T-helper 1 cell (primary cell): ENCODE results near the gene SLC13A3.
"Not testable (repeated sequence)": the region's sequence is repeated elsewhere in the genome, so short reads cannot be mapped to it uniquely, and the experiment has no call there.

ENCODE experiments used
- DNase-seq, 5 donors: peaks; one replicate each; pipeline ENCODE4 v3.0.0-alpha.2; 2012 to 2020

Gene SLC13A3

GRCh38 chr20:46680684-46681031 is 29.4 kb upstream of the SLC13A3 start:
- DNase-seq: no peak

DNA sequence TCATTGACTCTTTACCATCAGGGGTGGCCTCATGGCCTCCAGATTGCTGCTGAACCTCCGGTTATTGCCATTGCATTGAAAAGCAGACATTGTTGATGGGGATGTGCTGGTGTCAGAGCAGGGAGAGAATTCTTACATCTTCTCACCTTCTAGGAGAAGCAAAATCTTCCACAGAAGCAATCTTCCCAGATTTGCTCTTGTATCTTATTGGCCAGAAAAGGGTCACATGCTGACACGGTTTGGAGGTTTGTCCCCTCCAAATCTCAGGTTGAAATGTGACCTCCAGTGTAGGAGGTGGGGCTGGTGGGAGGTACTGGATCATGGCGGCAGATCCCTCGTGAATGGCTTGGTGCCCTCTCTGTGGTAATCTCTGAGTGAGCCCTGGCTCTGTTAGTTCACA is 27.3 kb upstream of the SLC13A3 start:
- no peak for DNase-seq

DNA sequence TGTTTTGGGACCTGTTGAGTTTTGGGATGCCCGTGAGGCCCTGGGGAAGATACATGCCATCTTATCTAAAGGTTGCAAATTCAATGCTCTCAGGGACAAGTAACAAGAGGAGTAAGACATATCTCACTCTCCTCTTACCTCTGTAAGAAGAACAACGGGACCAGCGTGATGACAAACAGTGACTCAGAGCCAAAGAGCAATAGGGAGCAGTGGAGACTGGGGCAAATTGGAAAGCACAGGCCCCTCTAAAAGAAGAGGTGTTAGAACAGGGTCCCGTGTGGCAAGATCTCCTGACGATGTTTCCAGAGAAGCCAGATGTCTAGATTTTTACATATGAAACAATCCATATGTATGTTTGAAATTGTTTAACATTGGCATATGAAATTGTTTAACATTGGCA is 26.3 kb upstream of the SLC13A3 start:
- no peak for DNase-seq

DNA sequence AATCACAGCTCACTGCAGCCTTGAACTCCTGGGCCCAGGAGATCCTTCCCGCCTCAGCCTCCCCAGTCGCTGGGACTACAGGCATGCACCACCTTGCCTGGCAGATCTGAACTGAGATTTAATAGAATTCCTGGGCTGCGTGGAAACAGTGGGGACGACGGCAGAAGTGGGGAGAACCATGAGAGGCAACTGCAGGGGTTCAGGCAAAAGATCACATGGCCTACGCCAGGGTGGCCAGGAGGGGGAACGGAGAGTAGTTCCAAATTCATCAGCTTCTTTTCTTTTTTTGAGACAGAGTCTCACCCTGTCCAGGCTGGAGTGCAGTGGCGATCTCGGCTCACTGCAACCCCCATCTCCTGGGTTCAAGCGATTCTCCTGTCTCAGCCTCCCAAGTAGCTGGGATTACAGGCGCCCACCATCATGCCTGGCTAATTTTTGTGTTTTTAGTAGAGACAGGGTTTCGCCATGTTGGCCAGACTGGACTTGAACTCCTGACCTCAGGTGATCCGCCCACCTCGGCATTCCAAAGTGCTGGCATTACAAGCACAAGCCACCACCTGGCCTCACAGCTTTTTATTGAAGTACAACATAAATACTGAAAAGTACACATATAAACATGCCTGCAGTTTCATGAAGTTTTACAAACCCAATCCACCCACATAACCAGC is 25.5 kb upstream of the SLC13A3 start:
- DNase-seq: not testable (repeated sequence)

- DNase-seq: no peak
Observed at GRCh38 chr20:46674253-46675083, 23.2 kb upstream of the SLC13A3 start.

DNA sequence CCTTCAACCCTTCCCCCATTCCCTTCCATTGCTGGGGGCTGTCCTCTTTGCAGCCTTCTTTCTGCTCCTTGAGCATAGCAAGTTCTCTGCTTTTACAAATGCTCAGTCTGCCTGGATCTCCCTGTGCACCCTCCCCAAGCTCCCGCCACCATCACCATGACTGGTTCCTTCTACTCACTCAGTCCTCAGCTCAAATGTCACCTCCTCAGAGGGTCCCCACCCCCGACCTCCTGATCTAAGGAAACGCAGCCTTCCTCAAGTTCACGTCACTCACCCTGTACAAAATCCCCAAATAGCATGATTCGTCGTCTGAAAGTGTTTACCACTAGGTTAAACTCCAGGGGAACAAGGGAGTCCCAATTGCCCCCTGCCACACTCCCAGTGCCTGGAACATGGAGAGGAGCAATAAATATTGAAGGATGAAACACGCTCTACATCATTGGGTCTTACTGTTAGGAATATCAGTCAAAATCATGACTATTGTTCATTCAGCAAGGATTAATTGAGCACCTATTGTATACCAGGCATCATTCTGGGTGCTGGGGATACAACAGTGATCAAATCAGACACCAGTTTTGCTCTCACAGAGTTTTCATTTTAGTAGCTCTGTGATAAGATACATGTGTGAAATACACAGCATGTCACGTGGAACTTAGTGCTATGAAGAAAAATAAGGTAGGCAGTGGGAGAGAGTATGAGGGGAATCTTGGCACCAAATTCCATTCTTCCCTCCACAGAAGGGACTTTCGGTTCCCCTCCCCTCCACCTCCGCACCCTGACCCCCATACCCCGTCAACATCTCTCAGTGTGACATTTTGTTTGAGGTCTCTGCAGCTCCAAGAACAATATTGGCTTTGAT is 22.4 kb upstream of the SLC13A3 start:
- no peak for DNase-seq

GRCh38 chr20:46672543-46673148 is 21.4 kb upstream of the SLC13A3 start:
- DNase-seq: no peak

- DNase-seq: no peak
Observed at GRCh38 chr20:46671866-46672542, 20.7 kb upstream of the SLC13A3 start.

- no peak for DNase-seq
Observed at GRCh38 chr20:46670585-46671584, 19.6 kb upstream of the SLC13A3 start.

DNA sequence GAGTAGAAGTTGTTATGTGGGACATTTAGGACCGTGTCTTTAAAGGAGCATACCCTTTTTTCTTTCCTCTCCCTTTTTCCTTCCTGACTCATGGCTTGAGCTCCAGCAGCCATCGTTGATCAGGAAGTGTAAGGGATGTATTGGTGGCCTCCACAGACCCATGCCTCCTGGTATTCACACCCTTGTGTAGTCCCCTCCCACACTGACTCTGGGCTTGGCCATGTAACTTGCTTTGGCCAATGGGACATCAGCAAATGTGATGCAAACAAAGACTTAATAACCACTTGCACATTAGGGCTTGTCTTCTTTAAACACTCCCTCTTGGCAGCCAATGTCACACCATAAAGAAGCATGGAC is 18.9 kb upstream of the SLC13A3 start:
- no peak for DNase-seq

- DNase-seq: no peak
Observed at GRCh38 chr20:46666818-46667515, 15.7 kb upstream of the SLC13A3 start.

DNA sequence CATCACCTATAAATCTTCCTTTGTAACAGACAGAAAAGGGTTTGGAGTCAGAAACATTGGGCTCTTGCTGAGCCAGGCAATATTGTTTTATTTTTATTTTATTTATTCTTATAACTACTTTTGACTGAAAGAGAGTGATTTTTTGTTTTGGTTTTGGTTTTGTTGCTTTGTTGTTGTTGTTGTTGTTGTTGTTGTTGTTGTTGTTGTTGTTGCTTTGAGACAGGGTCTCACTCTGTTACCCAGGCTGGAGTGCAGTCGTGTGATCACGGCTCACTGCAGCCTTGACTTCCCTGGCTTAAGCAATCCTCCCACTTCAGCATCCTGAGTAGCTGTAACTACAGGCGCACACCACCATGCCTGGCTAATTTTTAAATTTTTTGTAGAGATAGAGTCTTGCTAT is 15.0 kb upstream of the SLC13A3 start:
- DNase-seq: no peak

- no peak for DNase-seq
Observed at GRCh38 chr20:46665602-46666001, 14.3 kb upstream of the SLC13A3 start.

- DNase-seq: no peak
Observed at GRCh38 chr20:46663531-46663930, 12.3 kb upstream of the SLC13A3 start.

DNA sequence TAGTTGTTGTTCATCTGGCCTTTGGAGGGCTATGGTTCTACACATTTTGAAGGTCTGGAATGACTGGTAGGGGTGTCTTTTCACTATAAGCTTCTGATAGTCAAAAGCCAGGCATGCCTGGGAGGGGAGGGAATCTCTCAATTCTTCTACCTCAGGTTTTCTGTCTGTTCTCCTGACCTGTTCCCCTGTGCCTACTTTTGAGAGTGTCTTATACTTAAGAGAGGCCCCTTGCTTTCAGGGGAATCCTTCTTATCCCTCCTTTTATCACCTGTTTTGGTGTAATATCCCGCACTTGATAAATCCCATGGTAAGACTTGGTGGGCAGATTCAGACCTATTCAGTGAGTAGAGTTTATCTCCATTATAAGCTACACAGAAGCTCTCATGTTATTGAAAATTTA is 10.4 kb upstream of the SLC13A3 start:
- no peak for DNase-seq

- DNase-seq: no peak
Observed at GRCh38 chr20:46660487-46660886, 9.2 kb upstream of the SLC13A3 start.

- no peak for DNase-seq
Observed at GRCh38 chr20:46657618-46658017, 6.4 kb upstream of the SLC13A3 start.

- DNase-seq: no peak
Observed at GRCh38 chr20:46657137-46657536, 5.9 kb upstream of the SLC13A3 start.

DNA sequence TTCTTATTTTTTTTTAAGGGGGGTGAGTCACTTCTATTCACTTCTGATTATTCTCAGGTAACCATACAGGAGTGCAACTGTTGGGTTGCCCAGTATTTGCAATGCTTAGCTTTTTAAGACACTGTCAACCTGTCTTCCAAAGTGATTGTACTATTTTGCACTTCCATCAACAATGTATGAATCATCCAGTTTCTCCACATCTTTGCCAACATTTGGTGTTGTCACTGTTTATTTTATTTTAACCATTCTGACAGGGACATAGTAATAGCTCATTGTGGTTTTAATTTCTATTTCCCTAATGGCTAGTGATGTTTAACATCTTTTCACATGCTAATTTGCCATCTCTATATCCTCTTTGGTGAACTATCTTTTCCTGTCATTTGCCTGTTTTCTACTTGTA is 1.4 kb upstream of the SLC13A3 start:
- DNase-seq: no peak

DNA sequence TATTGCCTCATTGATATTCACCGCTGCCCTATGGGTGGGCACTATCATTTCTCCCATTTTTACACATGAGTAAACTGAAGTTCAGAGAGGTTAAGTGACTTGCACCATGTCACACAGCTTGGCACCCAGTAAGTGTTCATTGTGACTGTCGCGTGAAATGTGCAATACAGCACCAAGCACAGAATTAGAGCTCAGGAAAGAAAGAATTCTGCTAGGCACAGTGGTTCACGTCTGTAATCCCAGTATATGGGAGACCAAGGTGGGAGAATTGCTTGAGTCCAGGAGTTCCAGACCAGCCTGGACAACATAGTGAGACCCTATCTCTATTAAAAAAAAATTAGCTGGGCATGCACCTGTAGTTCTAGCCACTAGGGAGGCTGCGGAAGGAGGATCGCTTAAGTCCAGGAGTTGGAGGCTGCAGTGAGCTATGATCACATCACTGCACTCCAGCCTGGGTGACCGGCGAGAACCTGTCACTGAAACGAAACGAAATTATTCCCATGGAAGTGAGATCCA is 626 bp downstream of the SLC13A3 start:
- DNase-seq: no peak
